Measurements from ENCODE around the gene EPSTI1. TPM values are rescaled to one million over a fixed set of nuclear protein-coding genes. Genes with fewer than 3 reads are reported as not detected.
"Not testable (repeated sequence)": the region's sequence is repeated elsewhere in the genome, so short reads cannot be mapped to it uniquely, and the experiment has no call there.

Gene EPSTI1, protein sequence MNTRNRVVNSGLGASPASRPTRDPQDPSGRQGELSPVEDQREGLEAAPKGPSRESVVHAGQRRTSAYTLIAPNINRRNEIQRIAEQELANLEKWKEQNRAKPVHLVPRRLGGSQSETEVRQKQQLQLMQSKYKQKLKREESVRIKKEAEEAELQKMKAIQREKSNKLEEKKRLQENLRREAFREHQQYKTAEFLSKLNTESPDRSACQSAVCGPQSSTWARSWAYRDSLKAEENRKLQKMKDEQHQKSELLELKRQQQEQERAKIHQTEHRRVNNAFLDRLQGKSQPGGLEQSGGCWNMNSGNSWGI
- 2.6 TPM for total RNA-seq
- long read RNA-seq, partial matches to known transcripts = 0 of 2 reads
- long read RNA-seq, other reads (novel, unspliced or antisense) = 1 of 2 reads

- Histone ChIP-seq H3K27me3 (ENCODE audit: low read depth) (no peaks in the 10 kb centered on the region), H3K9me3 (replicated peaks) (no peaks in the 10 kb centered on the region), H3K27ac (replicated peaks) (peak within 1 kb of the TSS; percentile 85), H3K4me1 (peaks cover 29% of the 10 kb centered on the region), H3K4me3 (peak within 1 kb of the TSS; percentile 76), H3K36me3 (no peaks in the 10 kb centered on the region)
- TF ChIP-seq, protein P1, sequence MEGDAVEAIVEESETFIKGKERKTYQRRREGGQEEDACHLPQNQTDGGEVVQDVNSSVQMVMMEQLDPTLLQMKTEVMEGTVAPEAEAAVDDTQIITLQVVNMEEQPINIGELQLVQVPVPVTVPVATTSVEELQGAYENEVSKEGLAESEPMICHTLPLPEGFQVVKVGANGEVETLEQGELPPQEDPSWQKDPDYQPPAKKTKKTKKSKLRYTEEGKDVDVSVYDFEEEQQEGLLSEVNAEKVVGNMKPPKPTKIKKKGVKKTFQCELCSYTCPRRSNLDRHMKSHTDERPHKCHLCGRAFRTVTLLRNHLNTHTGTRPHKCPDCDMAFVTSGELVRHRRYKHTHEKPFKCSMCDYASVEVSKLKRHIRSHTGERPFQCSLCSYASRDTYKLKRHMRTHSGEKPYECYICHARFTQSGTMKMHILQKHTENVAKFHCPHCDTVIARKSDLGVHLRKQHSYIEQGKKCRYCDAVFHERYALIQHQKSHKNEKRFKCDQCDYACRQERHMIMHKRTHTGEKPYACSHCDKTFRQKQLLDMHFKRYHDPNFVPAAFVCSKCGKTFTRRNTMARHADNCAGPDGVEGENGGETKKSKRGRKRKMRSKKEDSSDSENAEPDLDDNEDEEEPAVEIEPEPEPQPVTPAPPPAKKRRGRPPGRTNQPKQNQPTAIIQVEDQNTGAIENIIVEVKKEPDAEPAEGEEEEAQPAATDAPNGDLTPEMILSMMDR (IDR thresholded peaks at IDR 0.05; ENCODE audit: borderline replicate concordance) = no peak
- DNase-seq = peak; percentile 61
- intact Hi-C loops (cut with micrococcal nuclease) = no loop called here
Observed at GRCh38 chr13:42991898-42992763, at the start of gene EPSTI1. Gene EPSTI1, minus strand, starts transcription at chr13:42992241. Its CDS starts 76 bp downstream, at chr13:42992165.

DNA sequence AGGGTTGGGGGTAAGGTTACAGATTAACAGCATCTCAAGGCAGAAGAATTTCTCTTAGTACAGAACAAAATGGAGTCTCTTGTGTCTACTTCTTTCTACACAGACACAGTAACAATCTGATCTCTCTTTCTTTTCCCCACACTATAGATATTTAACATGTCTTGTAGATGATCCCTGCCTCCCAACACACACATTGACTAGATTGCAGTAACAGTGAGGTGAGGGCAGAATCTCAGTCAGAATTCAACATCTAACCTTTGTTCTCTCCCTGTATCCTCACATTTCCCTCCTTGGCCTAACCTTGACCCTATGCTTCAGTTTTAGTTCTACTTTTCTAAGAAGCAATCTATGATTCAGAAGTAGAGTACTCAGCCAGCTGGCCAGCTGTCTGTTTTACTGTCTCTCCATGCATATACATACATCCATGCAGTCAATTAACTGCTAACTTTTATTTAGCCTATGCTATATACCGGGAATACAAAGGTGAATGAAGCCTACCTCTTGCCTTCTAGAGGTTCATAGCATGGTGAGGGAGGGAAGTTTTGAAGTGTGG, 49.4 kb upstream of the EPSTI1 start:
- intact Hi-C loops (cut with micrococcal nuclease) = no loop called here
- Histone ChIP-seq H3K27ac (replicated peaks) (no peak overlapping the region), H3K27me3 (ENCODE audit: low read depth) (no peaks in the 10 kb centered on the region), H3K4me3 (no peak overlapping the region), H3K4me1 (peaks cover 76% of the 10 kb centered on the region), H3K36me3 (no peaks in the 10 kb centered on the region), H3K9me3 (replicated peaks) (no peaks in the 10 kb centered on the region)
- no peak for DNase-seq
- TF ChIP-seq, protein P1 (IDR thresholded peaks at IDR 0.05; ENCODE audit: borderline replicate concordance) = no peak

- H3K27me3 ChIP-seq (ENCODE audit: low read depth); H3K9me3 ChIP-seq (replicated peaks); intact Hi-C loops (cut with micrococcal nuclease); H3K36me3 ChIP-seq; H3K4me3 ChIP-seq; DNase-seq; H3K27ac ChIP-seq (replicated peaks): not testable (repeated sequence)
- H3K4me1 ChIP-seq = peaks cover 83% of the 10 kb centered on the region
Observed at GRCh38 chr13:43040581-43041368, 48.7 kb upstream of the EPSTI1 start.

DNA sequence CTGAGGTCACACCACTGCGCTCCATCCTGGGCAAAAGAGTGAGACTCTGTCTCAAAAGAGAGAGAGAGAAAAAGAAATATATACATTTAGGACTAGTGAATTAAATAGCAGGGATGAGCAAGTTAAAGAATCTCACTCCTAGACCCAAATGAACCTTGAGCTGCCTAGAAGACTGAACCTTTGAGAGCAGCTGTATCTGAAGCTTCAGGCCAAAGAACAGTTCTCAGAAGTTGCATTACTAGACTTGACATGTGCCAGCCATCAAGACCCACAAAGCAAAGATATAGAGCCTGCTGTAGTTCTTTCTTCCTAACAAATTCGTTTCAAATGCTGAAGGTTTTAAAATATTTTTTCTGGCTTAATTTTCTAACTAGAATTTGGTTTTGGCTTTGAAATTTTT, 47.9 kb upstream of the EPSTI1 start:
- H3K27me3 ChIP-seq (ENCODE audit: low read depth) = no peaks in the 10 kb centered on the region
- TF ChIP-seq, protein P1 (IDR thresholded peaks at IDR 0.05; ENCODE audit: borderline replicate concordance) = no peak
- DNase-seq = no peak
- H3K36me3 ChIP-seq = no peaks in the 10 kb centered on the region
- peaks cover 86% of the 10 kb centered on the region for H3K4me1 ChIP-seq
- H3K27ac ChIP-seq (replicated peaks) = no peak overlapping the region
- H3K9me3 ChIP-seq (replicated peaks) = no peaks in the 10 kb centered on the region
- H3K4me3 ChIP-seq = no peak overlapping the region
- intact Hi-C loops (cut with micrococcal nuclease) = no loop called here

GRCh38 chr13:43036351-43037250, 44.6 kb upstream of the EPSTI1 start:
- Histone ChIP-seq H3K4me1 (peaks cover 63% of the 10 kb centered on the region), H3K4me3 (peak overlapping the region; percentile 52), H3K36me3 (peaks cover 8% of the 10 kb centered on the region), H3K27ac (replicated peaks) (peak overlapping the region; percentile 82), H3K9me3 (replicated peaks) (no peaks in the 10 kb centered on the region), H3K27me3 (ENCODE audit: low read depth) (no peaks in the 10 kb centered on the region)
- DNase-seq = peak; percentile 74
- intact Hi-C loops (cut with micrococcal nuclease) = no loop called here
- TF ChIP-seq, protein P1 (IDR thresholded peaks at IDR 0.05; ENCODE audit: borderline replicate concordance) = peak; percentile 13

Data from left ventricle myocardium inferior (tissue), 1 donor.